A549 treated with AZD2906 at 1 μM for 4 hours (cell line): ENCODE data around the gene TBC1D19. TPM values are rescaled to one million over a fixed set of nuclear protein-coding genes. Genes with fewer than 3 reads are reported as not detected.

Experiments used
- total RNA-seq: library from RNA; stranded (reverse); fragments of 200-300 nt; extraction: Qiagen RNA extraction; gene quantifications from 5 replicates; pipeline ENCODE4 v1.2.3, GENCODE V29; 2022

Gene TBC1D19, protein sequence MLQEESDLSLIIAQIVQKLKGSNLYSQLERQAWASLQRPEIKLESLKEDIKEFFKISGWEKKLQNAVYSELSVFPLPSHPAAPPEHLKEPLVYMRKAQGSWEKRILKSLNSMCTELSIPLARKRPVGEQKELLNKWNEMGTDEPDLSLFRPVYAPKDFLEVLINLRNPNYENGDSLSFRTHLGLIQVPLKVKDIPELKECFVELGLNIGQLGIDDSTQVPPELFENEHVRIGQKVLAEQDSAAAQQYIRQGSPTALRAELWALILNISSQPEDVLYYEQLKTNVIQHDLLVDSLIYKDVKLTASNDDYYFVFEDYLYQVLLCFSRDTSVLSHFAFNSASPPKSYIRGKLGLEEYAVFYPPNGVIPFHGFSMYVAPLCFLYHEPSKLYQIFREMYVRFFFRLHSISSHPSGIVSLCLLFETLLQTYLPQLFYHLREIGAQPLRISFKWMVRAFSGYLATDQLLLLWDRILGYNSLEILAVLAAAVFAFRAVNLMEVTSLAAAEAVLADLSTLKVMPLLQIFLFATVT
- 3.7 to 5.4 TPM (median 4.5 TPM) in 5 replicates for total RNA-seq

DNA sequence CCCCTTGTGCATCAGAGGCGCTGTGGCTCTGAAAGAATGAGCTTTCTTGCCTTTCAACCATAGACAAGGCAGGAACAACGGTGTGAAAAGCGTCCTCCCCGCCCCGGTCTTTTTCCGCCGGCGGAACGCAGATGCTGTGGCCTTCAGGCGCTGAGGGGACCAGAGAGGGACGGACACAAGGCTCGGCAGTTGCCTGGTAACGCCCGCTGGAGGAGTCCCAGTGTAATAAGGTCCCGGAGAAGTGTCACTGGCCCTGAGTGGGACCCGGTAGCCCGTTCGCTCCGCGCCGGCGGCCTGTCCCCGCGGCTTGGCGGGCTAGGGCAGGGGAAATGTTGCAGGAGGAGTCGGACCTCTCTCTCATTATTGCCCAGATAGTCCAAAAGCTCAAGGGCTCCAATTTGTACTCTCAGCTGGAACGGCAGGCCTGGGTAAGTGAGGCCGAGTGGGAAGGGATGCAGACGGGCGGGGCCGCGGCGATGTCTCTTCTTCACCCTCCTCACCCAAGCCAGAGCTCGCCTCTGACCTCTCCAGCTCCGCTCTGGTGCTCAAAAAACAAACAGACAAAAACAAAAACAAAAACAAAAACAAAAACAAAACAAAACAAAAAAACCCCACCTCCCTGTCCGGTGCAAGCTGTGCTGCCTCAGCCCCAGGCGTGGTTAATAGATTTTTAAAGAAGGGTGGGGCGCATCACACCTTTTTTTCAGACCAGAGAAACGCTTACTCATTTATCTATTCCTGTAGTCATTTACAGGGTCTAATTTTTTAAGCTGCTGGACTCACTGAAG, at the start of gene TBC1D19:
Gene TBC1D19 (plus strand): TSS at position 220 of the 788 bp plus-strand sequence. CDS start 110 bp downstream, at position 330.

Other genes starting within 250 kb of the TBC1D19 start
- gene CCKAR, start 93.6 kb upstream of the TBC1D19 start, total RNA-seq, result not detected in 5 replicates